Common myeloid progenitor, CD34-positive (primary cell): ENCODE data around the gene PPP1R26.

Source experiments
- CTCF ChIA-PET: fragments of 350-600 bp; sonication (Branson Sonifier 250); formaldehyde crosslinking; loops from one replicate; lab custom pipeline; 2021; ENCODE audit warnings: antibody characterized with exemption; lab: Charles Lee
- POLR2A ChIA-PET: fragments of 350-600 bp; sonication (Branson Sonifier 250); formaldehyde crosslinking; loops from one replicate; lab custom pipeline; 2021; ENCODE audit warnings: antibody characterized with exemption; lab: Charles Lee
- DNase-seq, 3 donors: peaks; one replicate each; pipeline versions ENCODE4 v3.0.0 to v3.0.0-alpha.2; 2013
- H3K27ac ChIP-seq, 2 experiments: 1 replicate in 1 of 2; 2 replicates in 1 of 2; pipeline ENCODE4 v1.7.0; 2013; ENCODE audit warnings: inconsistent platforms in 2 of 2, low read length in 2 of 2, mild to moderate bottlenecking in 2 of 2, low read depth in 1 of 2, moderate library complexity in 1 of 2; ENCODE audit not compliant: severe bottlenecking in 2 of 2, insufficient read depth in 1 of 2, poor library complexity in 1 of 2
- H3K27me3 ChIP-seq, 5 experiments: replicated peaks in 2 of 5; 1 replicate in 3 of 5; 2 replicates in 2 of 5; pipeline versions ENCODE4 v1.6.1 to v1.7.0; 2013; ENCODE audit warnings: low read length in 4 of 5, mild to moderate bottlenecking in 2 of 5, moderate library complexity in 2 of 5, inconsistent platforms in 1 of 5; ENCODE audit not compliant: insufficient read depth in 5 of 5, control insufficient read depth in 4 of 5
- H3K36me3 ChIP-seq, 4 experiments: 1 replicate in 2 of 4; 2 replicates in 2 of 4; pipeline versions ENCODE4 v1.6.1 to v1.7.0; 2013; ENCODE audit warnings: low read length in 3 of 4, control low read depth in 1 of 4, mild to moderate bottlenecking in 1 of 4; ENCODE audit not compliant: control insufficient read depth in 4 of 4, insufficient read depth in 4 of 4
- H3K4me1 ChIP-seq, 4 experiments: 1 replicate in 3 of 4; 2 replicates in 1 of 4; pipeline versions ENCODE4 v1.6.1 to v1.7.1; 2013; ENCODE audit warnings: low read length in 3 of 4, mild to moderate bottlenecking in 3 of 4, control low read depth in 1 of 4, inconsistent platforms in 1 of 4, moderate library complexity in 1 of 4; ENCODE audit not compliant: control insufficient read depth in 4 of 4, insufficient read depth in 4 of 4; ENCODE audit errors: control extremely low read depth in 1 of 4
- H3K4me3 ChIP-seq, 7 experiments: 1 replicate in 4 of 7; 2 replicates in 3 of 7; pipeline versions ENCODE4 v1.5.1 to v1.7.0; 2013; ENCODE audit warnings: mild to moderate bottlenecking in 7 of 7, low read length in 6 of 7, moderate library complexity in 6 of 7, inconsistent platforms in 2 of 7, low read depth in 2 of 7, control low read depth in 1 of 7; ENCODE audit not compliant: insufficient read depth in 4 of 7, control insufficient read depth in 1 of 7; ENCODE audit errors: extremely low read depth in 1 of 7
- H3K9me3 ChIP-seq, 5 experiments: 1 replicate in 4 of 5; 2 replicates in 1 of 5; pipeline versions ENCODE4 v1.6.1 to v1.7.1; 2013; ENCODE audit warnings: low read length in 4 of 5, mild to moderate bottlenecking in 2 of 5, inconsistent platforms in 1 of 5, low read depth in 1 of 5, moderate library complexity in 1 of 5; ENCODE audit not compliant: control insufficient read depth in 4 of 5, insufficient read depth in 2 of 5; ENCODE audit errors: control extremely low read depth in 1 of 5
- WGBS: methylation state at CpG from one replicate; pipeline ENCODE4 v1.1.5; 2013; ENCODE audit not compliant: insufficient coverage; 5-methylcytosine and 5-hydroxymethylcytosine counted together

The PPP1R26 gene

GRCh38 chr9:135522137-135522877, 42.7 kb downstream of the PPP1R26 start:
- DNase-seq = no peak
- WGBS = 79% methylated on average over 10 of the region's 16 CpGs
- Histone ChIP-seq H3K4me3 (no peak overlapping the region), H3K4me1 (no peaks in the 10 kb centered on the region), H3K27ac (no peak overlapping the region), H3K27me3 (peaks cover 2 to 24% (median 3%) of the 10 kb centered on the region in 5 experiments), H3K36me3 (no peaks in the 10 kb centered on the region), H3K9me3 (no peaks in the 10 kb centered on the region)
- ChIA-PET CTCF (no interaction called here), POLR2A (no interaction called here)

GRCh38 chr9:135522931-135523330, 43.3 kb downstream of the PPP1R26 start:
- Histone ChIP-seq H3K9me3 (no peaks in the 10 kb centered on the region), H3K4me1 (no peaks in the 10 kb centered on the region), H3K27ac (no peak overlapping the region), H3K4me3 (no peak overlapping the region), H3K27me3 (peaks cover 2 to 18% (median 3%) of the 10 kb centered on the region in 5 experiments), H3K36me3 (no peaks in the 10 kb centered on the region)
- ChIA-PET CTCF (no interaction called here), POLR2A (no interaction called here)
- no peak for DNase-seq
- WGBS = 81% methylated on average over 16 of the region's 17 CpGs

GRCh38 chr9:135523521-135524129, 44.0 kb downstream of the PPP1R26 start:
- DNase-seq = no peak

GRCh38 chr9:135524130-135524861, 44.7 kb downstream of the PPP1R26 start:
- Histone ChIP-seq H3K27ac (no peak overlapping the region), H3K27me3 (peaks cover under 1 to 9% (median 3%) of the 10 kb centered on the region in 5 experiments), H3K9me3 (peaks cover 0 to 1% (median 0%) of the 10 kb centered on the region in 5 experiments), H3K4me3 (no peak overlapping the region), H3K36me3 (no peaks in the 10 kb centered on the region), H3K4me1 (no peaks in the 10 kb centered on the region)
- WGBS = 89% methylated on average over 23 of the region's 27 CpGs
- ChIA-PET CTCF (no interaction called here), POLR2A (no interaction called here)
- no peak for DNase-seq

More at GRCh38 chr9:135523521-135524129, 44.0 kb downstream of the PPP1R26 start:
- Histone ChIP-seq H3K27ac (no peak overlapping the region), H3K27me3 (peaks cover 2 to 11% (median 3%) of the 10 kb centered on the region in 5 experiments), H3K4me1 (no peaks in the 10 kb centered on the region), H3K9me3 (no peaks in the 10 kb centered on the region), H3K36me3 (no peaks in the 10 kb centered on the region), H3K4me3 (no peak overlapping the region)
- CTCF ChIA-PET = no interaction called here
- POLR2A ChIA-PET = no interaction called here
- 94% methylated on average over 18 of the region's 21 CpGs for WGBS

DNA sequence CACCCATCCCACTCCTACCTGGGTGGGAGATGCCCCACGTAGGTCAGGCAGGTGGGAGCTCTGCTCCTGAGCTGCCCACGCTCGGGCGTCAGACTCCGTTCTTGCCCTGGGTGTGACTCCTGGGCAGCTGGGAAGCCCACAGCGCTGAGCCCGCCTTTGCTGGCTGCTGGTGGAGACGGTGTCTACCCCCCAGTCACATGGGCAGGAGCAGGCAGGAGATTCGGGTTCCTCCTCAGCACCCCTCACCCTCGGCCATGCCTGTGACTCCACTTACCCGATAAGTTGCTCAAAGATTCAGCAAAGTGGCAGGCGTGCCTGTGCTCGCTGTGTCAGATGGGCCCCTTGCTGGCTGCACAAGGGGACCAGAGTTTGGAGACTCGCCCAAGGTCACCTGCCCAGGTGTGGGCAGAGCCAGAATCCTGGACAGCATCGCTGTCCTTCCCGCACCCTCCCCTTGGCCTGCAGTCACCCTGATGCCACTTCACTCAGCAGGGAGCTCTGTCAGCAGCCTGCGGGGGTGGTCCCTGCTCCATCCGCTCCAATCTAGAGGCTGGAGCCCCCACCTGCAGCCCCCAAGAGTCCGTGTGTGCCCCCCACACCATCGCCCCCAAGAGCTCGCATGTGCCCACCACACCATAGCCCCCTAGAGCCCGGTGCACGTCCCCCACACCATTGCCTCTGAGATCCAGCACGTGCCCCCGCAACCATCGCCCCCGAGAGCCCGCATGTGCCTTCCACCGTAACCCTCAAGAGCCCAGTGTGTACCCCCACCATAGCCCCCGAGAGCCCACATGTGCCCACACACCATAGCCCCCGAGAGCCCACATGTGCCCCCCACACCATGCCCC, 45.9 kb downstream of the PPP1R26 start:
- H3K4me3 ChIP-seq = no peak overlapping the region
- H3K36me3 ChIP-seq = no peaks in the 10 kb centered on the region
- H3K9me3 ChIP-seq = peaks cover 0 to 10% (median 0%) of the 10 kb centered on the region in 5 experiments
- no peak for DNase-seq
- peaks cover 0 to 3% (median 0%) of the 10 kb centered on the region in 5 experiments for H3K27me3 ChIP-seq
- no peaks in the 10 kb centered on the region for H3K4me1 ChIP-seq
- ChIA-PET POLR2A (no interaction called here), CTCF (no interaction called here)
- no peak overlapping the region for H3K27ac ChIP-seq
- WGBS = 83% methylated on average over 21 of the region's 31 CpGs

DNA sequence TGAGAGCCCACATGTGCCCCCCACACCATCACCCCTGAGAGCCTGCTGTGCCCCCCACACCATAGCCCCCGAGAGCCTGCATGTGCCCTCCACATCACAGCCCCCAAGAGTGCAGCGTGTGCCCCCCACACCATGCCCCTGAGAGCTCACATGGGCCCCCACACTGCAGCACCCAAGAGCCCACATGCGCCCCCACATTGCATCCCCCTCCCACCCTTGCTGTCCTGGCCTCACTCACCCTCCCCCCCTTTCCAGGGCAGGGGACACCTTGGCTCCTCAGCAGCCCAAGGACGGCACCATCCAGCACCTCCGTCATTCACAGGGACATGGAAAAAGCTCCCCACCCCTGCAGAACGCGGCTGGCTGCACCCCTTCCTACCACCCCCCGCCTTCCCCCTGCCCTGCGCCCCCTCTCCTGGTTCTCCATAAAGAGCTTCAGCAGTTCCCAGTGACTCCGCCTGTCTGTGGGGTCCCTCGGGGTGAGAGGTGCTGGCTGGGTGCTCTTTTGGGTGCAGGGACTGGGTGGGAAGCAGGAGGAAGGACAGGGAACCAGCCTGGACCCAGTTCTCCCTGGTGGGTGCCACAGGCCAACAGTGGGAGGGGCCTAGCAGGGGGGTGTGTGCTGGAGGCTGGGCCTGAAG, 46.6 kb downstream of the PPP1R26 start:
- CTCF ChIA-PET = no interaction called here
- Histone ChIP-seq H3K4me1 (no peaks in the 10 kb centered on the region), H3K4me3 (no peak overlapping the region), H3K27me3 (peaks cover 0 to 2% (median 0%) of the 10 kb centered on the region in 5 experiments), H3K36me3 (no peaks in the 10 kb centered on the region), H3K27ac (no peak overlapping the region), H3K9me3 (peaks cover 0 to 12% (median 0%) of the 10 kb centered on the region in 5 experiments)
- 68% methylated on average over 2 of the region's 11 CpGs for WGBS
- DNase-seq = no peak
- POLR2A ChIA-PET = interaction anchor here (0.6 kb wide), 1 partner anchor 70 kb away, joined by 3 read pairs; no protein-coding TSS in a partner anchor
